HUES6 (cell line): Measurements from ENCODE around the gene IDUA.
"Not testable (repeated sequence)": the region's sequence is repeated elsewhere in the genome, so short reads cannot be mapped to it uniquely, and the experiment has no call there.

Experiments used
- H3K27ac ChIP-seq: 2 replicates; pipeline ENCODE4 v1.7.0; 2013; ENCODE audit warnings: low read depth, mild to moderate bottlenecking, low read length, inconsistent platforms
- H3K27me3 ChIP-seq: 2 replicates; pipeline ENCODE4 v1.6.1; 2013; ENCODE audit warnings: low read length; ENCODE audit not compliant: control insufficient read depth, insufficient read depth
- H3K36me3 ChIP-seq: 2 replicates; pipeline ENCODE4 v1.6.1; 2013; ENCODE audit warnings: low read length; ENCODE audit not compliant: control insufficient read depth, insufficient read depth
- H3K4me1 ChIP-seq: 2 replicates; pipeline ENCODE4 v1.6.1; 2013; ENCODE audit warnings: low read length; ENCODE audit not compliant: control insufficient read depth, insufficient read depth
- H3K4me3 ChIP-seq: 2 replicates; pipeline ENCODE4 v1.5.1; 2013; ENCODE audit warnings: low read depth, low read length
- H3K9ac ChIP-seq: one replicate; pipeline ENCODE4 v1.6.1; 2013; ENCODE audit warnings: mild to moderate bottlenecking, low read length
- H3K9me3 ChIP-seq: 2 replicates; pipeline ENCODE4 v1.6.1; 2013; ENCODE audit warnings: low read depth, low read length; ENCODE audit not compliant: control insufficient read depth, insufficient read depth

Gene IDUA

DNA sequence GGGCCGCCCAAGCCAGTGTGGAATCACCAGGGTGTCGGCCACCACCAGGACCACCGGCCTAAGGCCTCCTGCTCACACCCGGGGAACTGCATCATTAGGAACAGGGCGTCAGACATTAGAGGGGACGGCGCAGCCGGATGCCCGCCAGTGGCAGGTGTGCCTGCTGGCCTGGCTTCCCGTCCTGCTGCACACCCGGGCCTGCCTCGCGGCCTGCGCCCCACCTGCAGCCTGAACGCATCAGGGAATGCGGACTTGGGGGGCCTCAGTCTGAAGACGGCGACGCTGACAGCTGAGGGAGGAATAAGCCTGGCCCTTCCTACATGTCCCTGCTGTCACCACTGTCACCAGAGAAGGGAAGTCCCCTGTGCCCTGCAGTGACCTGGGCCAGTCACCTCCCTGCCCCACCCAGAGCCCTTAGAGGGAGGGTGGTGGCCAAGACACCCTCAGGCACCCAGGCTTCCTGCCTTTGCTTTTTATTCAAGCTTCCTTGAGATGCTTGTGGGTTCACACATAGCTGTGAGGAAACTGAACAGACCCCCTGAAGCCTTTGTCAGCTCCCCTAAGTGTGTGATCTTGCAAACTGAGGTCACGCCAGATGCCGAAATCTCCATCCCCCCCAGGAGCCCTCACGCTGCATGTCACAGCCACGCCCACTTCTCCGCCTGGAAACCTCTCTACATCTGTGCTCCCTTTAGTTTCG is 16.6 kb upstream of the IDUA start:
- H3K4me1 ChIP-seq, result peaks cover 29% of the 10 kb centered on the region
- H3K36me3 ChIP-seq, result peaks cover 6% of the 10 kb centered on the region; the same call in 1 of the 2 replicates
- peaks cover 4% of the 10 kb centered on the region for H3K9me3 ChIP-seq
- no peak overlapping the region for H3K9ac ChIP-seq
- no peak overlapping the region for H3K27ac ChIP-seq
- peaks cover 82% of the 10 kb centered on the region for H3K27me3 ChIP-seq
- no peak overlapping the region for H3K4me3 ChIP-seq

DNA sequence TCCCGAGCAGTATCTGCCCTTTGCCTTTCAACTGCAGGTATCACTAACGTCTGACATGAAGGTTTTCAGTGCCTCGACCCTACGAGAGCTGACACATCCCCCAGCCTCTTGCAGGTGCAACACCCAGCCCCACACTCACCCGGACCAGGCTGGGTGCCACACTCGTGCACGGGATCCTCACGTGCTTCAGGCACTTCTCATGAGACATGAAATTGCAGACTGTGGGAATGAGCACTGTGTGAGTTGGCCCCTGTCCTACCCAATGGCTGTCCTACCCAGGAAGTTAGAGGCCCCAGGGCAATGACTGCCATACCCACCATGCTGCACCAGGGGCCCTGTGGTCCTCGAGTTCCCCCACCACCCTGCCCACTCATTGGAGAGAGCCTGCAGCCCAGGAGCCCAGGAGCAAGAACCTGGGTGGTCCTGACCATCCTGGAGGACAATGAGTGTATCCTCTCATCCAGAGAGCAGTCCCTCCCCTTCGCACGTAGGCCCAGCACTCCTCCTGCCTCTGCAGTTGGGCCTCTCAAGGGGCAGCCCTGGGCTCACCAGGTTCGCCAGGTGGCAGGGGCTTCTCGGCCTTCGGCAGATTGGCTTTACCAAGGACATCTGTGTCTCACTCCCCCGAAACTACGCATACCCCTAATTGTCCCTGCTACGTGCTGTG is 15.9 kb upstream of the IDUA start:
- peaks cover 29% of the 10 kb centered on the region for H3K4me1 ChIP-seq
- H3K4me3 ChIP-seq, result no peak overlapping the region
- H3K27me3 ChIP-seq, result peaks cover 78% of the 10 kb centered on the region
- 0 out of 2 replicates have a peak, but pooled peaks cover 3% of the 10 kb centered on the region for H3K36me3 ChIP-seq
- H3K9me3 ChIP-seq, result peaks cover 5% of the 10 kb centered on the region
- H3K27ac ChIP-seq, result no peak overlapping the region
- H3K9ac ChIP-seq, result no peak overlapping the region

DNA sequence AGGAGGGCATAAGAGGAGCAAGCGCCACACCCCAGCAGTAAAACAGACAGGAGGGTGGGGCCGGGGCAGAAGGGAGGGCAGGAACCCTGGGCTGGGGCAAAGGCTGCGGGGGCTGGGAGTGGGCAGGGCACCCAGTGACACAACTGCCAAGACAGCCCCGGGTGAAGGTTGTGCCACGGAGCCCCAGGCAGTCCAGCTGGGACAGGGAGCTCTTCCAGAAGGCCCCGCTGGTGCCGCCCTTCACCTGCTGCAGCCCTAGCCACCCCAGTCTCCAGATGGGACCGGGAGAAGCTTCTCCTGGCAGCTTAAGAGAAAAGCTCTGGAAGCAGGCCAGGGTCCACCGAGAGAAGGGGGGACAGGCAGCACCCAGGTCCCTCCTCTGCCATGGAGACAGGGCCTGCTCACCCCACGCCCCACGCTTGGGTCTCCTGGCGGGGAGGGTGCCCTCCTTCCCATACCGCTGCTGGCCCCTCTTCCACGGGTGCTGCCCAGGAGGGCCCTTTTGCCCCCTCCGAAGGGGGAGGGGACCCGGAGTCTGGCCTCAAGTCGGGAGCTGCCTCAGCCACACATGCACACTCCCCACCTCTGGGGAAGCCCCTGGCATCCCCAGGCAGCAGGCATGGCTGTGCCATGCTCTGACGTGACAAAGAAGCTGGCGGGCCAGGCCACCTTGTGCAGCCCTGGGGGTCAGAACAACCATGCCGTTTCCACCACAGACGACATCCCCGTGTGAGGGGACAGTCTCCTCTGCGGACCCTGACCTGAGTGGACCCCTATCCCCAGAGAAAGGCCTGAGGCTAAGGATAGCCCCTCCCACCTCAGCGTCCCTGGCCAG is 15.0 kb upstream of the IDUA start:
- no peak overlapping the region for H3K9ac ChIP-seq
- H3K4me3 ChIP-seq, result peak overlapping the region; percentile 87
- H3K36me3 ChIP-seq, result no peaks in the 10 kb centered on the region
- peaks cover 5% of the 10 kb centered on the region for H3K9me3 ChIP-seq
- H3K27ac ChIP-seq, result no peak overlapping the region
- H3K4me1 ChIP-seq, result peaks cover 29% of the 10 kb centered on the region
- peaks cover 70% of the 10 kb centered on the region for H3K27me3 ChIP-seq

DNA sequence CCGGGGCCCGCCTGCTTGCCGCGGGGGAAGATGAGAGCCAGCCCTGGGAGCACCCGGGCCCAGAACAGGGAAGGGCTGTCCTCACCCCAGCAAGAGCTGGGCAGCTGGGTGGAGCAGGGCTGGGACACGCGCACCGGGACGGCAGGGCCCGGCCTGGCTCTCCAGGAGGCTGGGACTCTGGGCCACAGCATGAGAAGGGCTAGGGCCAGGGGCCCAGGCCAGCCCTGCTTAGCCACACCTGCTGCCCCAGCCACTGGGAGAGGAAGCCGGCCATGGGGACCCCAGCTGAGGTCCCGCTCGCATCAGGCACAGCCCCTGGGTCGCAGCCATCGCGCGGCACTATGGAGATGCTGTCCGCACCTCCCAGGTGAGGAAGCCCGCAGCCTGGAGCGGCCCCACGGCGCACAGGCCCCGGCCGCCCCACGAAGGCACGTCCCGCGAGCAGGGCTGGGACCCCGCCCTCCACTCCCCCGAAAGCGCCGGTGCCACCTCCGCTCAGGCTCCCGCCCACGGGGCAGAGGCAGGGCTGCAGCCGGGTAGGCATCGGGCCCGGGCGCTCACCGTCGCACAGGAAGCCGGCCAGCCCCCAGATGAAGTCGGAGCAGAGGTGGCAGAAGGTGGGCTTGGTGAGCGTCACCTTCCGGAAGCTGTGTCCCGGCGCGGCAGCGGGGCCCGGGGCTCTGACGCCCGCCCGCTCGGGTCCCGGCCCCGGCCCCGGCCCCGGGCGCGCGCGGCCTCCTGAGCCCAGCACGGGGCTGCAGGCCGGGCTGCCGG is 14.0 kb upstream of the IDUA start:
- H3K4me3 ChIP-seq, result peak overlapping the region; percentile 87

DNA sequence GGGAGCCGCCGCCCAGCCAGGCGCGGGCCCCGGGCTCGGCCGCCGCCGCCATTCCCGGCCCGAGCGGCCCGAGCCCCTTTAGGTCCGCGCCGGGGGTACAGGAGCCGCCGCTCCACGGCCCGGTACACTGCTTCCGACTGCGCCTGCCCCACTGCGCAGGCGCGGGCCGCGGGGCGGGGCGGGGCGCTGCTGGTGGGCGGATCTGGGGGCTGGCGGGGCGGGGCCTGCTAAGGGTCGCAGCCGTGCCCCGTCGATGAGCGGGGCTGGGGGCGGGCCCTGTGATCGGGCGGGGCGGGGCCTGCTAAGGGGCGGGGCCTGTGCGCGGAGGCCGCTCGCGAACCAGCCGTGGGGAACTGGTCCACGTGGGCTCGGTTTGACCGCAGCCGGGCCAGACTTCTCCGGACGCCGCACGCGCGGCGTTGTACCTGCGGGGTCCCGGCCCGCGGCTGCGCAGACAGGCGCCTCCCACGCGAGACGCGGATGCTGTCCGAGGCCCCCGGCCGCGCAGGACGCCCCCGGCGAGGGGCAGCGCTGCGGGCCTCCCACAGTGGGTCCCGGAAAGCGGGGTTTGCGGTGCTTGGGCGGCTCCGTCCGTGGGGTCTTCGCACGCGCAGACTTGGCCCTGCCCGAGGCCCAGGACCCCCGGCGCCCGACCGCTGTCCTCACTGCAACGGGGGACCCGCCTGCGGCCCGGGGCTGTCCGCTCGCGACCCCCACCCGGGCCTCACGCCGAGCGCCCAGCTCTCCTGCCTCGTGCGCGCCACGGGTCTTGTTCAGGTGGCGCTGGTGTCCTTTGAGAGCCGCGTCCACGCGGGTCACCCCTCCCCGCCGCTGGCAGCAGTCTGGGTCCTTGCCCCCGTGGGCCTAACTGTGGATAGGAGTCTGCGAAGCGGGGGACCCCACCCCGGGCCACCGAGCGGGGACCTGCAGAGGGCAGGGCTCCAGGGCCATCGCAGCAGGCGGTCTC is 13.1 kb upstream of the IDUA start, which contains the start of gene DGKQ:
Gene DGKQ, minus strand, starts transcription at position 139 of the 967 bp plus-strand sequence. Its CDS starts 87 bp downstream, at position 52.
- Histone ChIP-seq H3K27me3 (peaks cover 53% of the 10 kb centered on the region), H3K9me3 (peaks cover 5% of the 10 kb centered on the region), H3K4me3 (peak within 1 kb of the TSS; percentile 87), H3K4me1 (peaks cover 23% of the 10 kb centered on the region; the same call in 1 of the 2 replicates), H3K27ac (no peak within 1 kb of the TSS), H3K9ac (peak within 1 kb of the TSS; percentile 53), H3K36me3 (no peaks in the 10 kb centered on the region)

More for the DNA sequence above, 14.0 kb upstream of the IDUA start:
- Histone ChIP-seq H3K27me3 (peaks cover 60% of the 10 kb centered on the region), H3K36me3 (no peaks in the 10 kb centered on the region), H3K9ac (peak overlapping the region; percentile 53), H3K27ac (no peak overlapping the region), H3K4me1 (peaks cover 29% of the 10 kb centered on the region), H3K9me3 (peaks cover 5% of the 10 kb centered on the region)

DNA sequence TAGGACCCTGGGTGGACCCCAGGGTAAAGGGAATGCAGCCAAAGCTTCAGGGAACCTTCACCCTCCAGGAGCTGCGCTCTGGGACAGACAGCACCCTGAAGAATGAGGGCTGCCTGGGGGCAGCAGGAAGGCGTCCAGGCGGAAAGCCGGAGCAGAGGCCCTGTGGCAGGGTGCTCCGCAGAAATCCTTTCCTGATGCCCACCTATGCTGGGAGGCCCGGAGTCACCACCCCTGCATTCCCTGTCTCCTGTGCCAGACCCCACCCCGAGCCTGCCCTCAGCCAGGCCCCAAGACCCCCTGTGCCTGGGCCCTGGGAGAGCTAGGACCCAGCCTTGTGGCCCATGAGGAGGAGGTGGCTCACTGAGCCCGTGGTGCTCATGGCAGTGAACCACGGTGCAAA is 12.2 kb upstream of the IDUA start:
- peaks cover 46% of the 10 kb centered on the region for H3K27me3 ChIP-seq
- no peak overlapping the region for H3K27ac ChIP-seq
- H3K4me3 ChIP-seq, result no peak overlapping the region
- H3K4me1 ChIP-seq, result peaks cover 26% of the 10 kb centered on the region; the same call in 1 of the 2 replicates
- no peaks in the 10 kb centered on the region for H3K36me3 ChIP-seq
- peaks cover 5% of the 10 kb centered on the region for H3K9me3 ChIP-seq
- no peak overlapping the region for H3K9ac ChIP-seq

DNA sequence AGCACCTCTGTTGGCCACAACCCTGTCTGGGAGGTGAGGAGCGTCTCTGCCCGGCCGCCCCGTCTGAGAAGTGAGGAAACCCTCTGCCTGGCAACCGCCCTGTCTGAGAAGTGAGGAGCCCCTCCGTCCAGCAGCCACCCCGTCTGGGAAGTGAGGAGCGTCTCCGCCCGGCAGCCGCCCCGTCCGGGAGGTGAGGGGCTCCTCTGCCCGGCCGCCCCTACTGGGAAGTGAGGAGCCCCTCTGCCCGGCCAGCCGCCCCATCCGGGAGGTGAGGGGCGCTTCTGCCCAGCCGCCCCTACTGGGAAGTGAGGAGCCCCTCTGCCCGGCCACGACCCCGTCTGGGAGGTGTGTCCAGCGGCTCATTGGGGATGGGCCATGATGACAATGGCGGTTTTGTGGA is 10.8 kb upstream of the IDUA start:
- not testable (repeated sequence) for H3K9ac ChIP-seq, H3K4me3 ChIP-seq, H3K9me3 ChIP-seq, H3K27ac ChIP-seq, H3K36me3 ChIP-seq
- H3K4me1 ChIP-seq, result peaks cover 19% of the 10 kb centered on the region; the same call in 1 of the 2 replicates
- peaks cover 40% of the 10 kb centered on the region for H3K27me3 ChIP-seq

DNA sequence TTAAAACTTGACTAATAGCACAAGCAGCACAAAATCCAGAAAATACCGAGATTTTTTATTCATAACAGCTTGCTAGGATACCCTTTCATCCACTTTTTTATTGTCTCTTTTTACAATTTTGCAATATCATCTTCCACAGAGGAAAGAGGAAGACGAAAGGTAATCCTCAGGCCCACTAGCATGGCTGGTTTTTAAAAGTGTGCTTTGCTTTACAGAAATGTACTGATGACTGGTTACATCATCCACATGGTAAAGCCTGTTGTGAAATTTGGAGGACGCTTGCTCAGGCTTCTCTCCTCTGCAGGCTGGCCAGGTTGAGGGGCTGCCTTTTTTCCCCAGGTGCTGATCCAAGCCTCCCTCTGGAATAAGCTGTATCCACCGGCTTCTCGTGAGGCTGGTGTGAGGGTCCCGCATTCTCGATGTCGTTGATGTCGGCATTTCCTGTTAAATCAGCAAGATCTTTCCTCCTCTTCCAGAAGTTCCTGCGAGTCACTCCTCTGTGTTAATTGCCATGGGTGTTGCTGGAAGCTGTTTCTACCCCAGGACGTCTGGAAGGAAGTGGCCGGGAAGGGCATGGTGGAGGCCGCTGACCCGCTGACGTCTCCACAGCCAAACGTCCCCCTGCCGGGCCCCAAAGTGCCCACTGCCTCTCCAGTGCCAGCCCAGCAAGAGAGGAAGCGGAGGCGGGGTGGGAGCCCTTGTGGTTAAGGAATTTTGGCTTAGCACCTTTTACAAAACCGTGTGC is 7.7 kb upstream of the IDUA start:
- Histone ChIP-seq H3K4me3 (no peak overlapping the region), H3K9me3 (peaks cover 5% of the 10 kb centered on the region), H3K36me3 (no peaks in the 10 kb centered on the region), H3K27me3 (peaks cover 14% of the 10 kb centered on the region), H3K9ac (no peak overlapping the region), H3K27ac (no peak overlapping the region), H3K4me1 (peaks cover 11% of the 10 kb centered on the region; the same call in 1 of the 2 replicates)

DNA sequence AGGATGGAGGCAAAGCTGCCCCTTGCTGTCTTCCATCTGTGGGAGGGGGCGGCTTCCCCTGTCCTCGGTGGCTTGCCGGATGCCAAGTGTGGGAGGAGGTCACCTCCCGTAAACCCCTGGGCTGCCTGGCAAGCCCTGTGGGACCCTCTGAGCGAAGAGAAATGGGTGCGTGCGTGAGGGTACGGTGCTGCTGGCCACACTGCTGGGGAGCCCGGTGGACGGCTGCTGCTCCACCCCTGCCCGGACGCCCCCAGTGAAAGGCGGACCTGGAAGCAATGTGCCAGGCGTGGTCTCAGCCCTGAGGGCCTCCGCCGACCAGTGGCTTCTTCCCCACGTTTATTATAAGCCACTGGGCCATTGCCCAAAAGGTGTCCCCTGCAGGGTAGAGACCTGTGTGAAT is 4.6 kb upstream of the IDUA start:
- Histone ChIP-seq H3K36me3 (no peaks in the 10 kb centered on the region), H3K4me3 (no peak overlapping the region), H3K9me3 (no peaks in the 10 kb centered on the region), H3K9ac (no peak overlapping the region), H3K27me3 (peaks cover 29% of the 10 kb centered on the region), H3K4me1 (peaks cover 22% of the 10 kb centered on the region; the same call in 1 of the 2 replicates), H3K27ac (no peak overlapping the region)
